ENCODE data around the gene ESPN.

Gene ESPN

DNA sequence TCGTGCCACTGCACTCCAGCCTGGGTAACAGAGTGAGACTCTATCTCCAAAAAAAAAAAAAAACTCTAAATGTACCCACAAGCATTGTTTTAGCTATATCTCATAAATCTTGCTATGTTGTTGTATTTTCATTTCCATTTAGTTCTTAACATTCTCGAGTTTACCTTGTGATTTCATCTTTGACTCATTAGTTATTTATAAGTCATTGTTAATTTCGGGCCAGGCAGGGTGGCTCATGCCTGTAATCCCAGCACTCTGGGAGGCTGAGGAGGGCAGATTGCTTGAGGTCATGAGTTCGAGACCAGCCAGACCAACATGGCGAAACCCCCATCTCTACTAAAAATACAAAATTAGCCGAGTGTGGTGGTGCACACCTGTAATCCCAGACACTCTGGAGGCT, 16.6 kb upstream of the ESPN start:
- no peak for DNase-seq (ENCODE audit: low read depth)

- DNase-seq (ENCODE audit: low read depth), result no peak
Observed at GRCh38 chr1:6409053-6409452, 15.5 kb upstream of the ESPN start.

DNA sequence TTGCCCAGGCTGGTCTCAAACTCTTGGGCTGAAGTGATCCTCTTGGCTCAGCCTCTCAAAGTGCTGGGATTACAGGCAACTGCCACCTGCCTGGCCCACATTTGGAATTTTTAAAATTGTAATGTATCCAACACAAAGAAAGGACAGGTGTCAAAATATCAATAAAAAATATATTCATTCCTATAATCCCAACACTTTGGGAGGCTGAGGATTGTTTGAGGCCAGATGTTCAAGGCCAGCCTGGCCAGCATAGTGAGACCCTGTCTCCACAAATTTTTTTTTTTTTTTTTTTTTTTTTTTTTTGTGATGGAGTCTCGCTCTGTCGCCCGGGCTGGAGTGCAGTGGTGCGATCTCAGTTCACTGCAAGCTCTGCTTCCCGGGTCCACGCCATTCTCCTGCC, 14.8 kb upstream of the ESPN start:
- DNase-seq (ENCODE audit: low read depth), result no peak

- no peak for DNase-seq (ENCODE audit: low read depth)
Observed at GRCh38 chr1:6410248-6410893, 14.2 kb upstream of the ESPN start.

GRCh38 chr1:6412896-6413295, 11.7 kb upstream of the ESPN start:
- no peak for DNase-seq (ENCODE audit: low read depth)

GRCh38 chr1:6414443-6414844, 10.1 kb upstream of the ESPN start:
- DNase-seq (ENCODE audit: low read depth), result no peak

DNA sequence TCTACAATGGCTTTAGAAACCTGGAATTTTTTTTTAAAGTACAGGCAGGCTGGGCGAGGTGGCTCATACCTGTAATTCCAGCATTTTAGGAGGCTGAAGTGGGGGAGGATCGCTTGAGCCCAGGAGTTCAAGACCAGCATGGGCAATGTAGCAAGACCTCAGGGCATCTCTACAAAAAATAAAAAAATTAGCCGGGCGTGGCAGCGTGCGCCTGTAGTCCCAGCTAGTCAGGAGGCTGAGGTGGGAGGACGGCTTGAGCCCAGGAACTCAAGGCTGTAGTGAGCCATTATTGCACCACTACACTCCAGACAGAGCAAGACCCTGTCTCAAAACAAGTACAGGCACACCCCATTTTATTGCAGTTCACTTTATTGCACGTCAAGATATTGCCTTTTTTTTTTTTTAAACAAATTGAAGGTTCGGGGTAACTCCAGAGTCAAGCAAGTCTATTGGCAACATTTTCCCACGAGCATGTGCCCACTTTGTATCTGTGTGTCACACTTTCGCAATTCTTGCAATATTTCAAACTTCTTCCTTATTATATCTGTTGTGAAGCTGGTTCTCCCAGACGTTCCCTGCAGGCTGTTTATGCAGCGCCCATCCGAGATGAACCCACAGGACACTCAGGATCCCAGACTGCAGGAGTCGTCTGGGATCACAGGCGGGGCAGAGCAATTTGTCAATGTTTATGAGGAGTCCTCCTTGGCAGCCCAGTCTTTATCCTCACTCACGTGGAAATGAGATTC, 9.5 kb upstream of the ESPN start:
- no peak for DNase-seq (ENCODE audit: low read depth)

DNA sequence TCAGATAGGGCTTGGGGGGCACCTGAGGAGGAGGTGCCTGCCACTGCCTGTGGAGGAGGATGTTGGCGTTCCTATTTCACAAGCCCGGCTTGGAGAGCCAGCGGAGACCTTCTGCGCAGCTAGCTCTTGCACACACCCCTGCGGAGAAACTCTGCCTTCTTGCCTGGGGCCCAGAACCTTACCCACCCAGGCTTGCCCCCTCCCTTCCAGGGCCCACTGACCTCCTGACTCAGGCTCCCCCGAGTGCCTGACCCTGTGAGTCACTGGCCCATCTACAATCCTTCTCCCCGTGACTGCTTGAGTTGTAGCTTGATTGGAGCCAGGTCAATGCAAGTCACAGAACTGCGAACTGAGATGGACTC, 8.3 kb upstream of the ESPN start:
- DNase-seq (ENCODE audit: low read depth), result no peak

- DNase-seq (ENCODE audit: low read depth), result no peak
Observed at GRCh38 chr1:6416906-6417305, 7.7 kb upstream of the ESPN start.

- no peak for DNase-seq (ENCODE audit: low read depth)
Observed at GRCh38 chr1:6417961-6418667, 6.5 kb upstream of the ESPN start.

GRCh38 chr1:6418668-6419396, 5.7 kb upstream of the ESPN start:
- no peak for DNase-seq (ENCODE audit: low read depth)

- no peak for DNase-seq (ENCODE audit: low read depth)
Observed at GRCh38 chr1:6419397-6419803, 5.2 kb upstream of the ESPN start.

DNA sequence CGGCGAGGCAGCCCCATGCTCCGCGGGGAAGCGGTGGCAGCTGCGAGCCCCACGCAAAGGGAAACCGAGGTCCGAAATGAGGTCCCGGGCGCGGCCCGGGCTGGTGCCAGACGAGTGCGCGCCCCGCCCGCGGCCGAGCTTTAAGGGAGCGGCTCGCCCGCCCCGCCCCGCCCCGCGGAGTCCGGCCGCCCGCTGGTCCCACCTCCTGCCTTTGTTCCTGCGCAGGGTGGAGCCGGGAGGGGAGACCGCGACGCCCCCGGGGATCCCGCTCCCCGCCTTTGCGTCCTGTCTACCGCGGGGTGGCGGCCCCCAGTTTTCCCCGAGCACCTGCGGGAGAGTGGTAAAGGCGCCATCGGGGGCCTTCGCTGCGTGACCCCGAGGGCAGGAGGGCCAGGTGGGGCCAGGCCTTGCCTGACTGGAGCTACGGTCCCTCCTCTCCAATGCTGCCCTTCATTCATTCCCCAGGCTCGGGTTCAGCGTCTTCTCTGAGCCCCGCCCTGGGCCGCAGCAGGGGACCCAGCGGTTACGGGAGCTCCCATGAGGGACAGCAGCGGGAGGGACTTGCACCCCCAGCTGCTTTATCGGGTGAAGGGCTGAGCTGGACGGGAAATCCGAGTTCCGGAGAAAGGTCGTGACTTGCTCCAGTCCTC, 4.6 kb upstream of the ESPN start, which contains the start of gene HES2:
HES2 (minus strand) TSS at position 116 of the 650 bp plus-strand sequence; CDS start at position 17, 99 bp downstream.
- no peak for DNase-seq (ENCODE audit: low read depth)

DNA sequence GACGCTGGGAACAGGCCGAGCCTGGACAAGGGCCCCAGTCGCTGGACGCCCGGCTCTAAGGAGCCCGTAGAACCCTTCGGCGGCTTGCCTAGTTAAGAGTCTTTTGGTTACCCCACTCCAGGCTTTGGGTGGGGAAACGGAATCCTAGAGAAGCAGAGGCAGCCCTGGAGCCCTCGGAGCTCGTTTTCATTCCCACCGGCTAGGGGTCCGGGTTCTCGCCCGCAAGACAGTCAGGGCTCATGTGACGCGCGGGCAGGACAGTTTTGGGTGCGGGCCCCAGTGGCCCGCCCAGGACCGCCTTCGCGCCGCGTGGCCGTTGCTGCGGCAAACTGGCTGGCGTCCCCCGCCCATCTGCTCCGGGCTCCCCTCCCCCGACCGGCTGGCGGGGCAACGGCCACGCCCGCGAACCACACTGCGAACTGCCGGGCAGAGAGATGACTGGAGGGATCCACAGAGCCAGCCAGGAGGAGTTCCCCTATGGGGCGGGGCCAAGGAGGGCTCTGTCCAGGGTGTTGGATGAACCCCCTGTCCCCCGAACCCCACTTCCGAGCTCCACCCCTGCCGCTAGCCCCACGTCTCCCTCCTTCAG, 4.0 kb upstream of the ESPN start:
- DNase-seq (ENCODE audit: low read depth), result no peak

GRCh38 chr1:6421266-6421665, 3.3 kb upstream of the ESPN start:
- no peak for DNase-seq (ENCODE audit: low read depth)

- DNase-seq (ENCODE audit: low read depth), result peak; percentile 29
Observed at GRCh38 chr1:6423321-6423999, 1.1 kb upstream of the ESPN start.

DNA sequence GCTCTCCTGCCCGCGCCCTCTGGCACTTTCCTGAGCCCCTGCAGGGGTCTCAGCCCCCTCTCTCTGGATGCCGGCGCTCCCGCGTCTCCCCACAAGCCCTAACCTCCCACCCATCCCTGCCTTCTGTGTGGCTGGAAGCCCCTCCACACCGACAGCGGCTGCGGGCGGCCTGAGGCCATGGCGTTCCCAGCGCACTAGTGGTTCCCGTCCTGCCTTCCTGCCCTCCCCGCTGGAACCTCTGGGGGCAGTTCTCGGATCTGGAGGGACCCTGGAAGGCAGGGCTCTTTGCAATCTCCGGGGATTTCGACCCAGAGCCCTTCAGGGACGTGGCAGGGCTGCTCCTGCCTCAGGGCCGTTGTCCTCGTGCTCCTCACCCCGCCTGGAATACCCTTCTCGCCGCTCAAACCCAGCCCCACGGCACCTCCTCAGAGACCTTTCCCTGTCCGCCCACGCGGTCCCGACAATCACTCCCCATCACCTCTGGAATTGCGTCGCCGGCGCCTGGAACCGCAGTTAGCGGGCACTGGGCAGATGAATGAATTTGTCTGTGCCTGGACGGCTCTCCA, 493 bp upstream of the ESPN start:
- DNase-seq (ENCODE audit: low read depth), result no peak

GRCh38 chr1:6425658-6426057, 1.1 kb downstream of the ESPN start:
- no peak for DNase-seq (ENCODE audit: low read depth)

DNA sequence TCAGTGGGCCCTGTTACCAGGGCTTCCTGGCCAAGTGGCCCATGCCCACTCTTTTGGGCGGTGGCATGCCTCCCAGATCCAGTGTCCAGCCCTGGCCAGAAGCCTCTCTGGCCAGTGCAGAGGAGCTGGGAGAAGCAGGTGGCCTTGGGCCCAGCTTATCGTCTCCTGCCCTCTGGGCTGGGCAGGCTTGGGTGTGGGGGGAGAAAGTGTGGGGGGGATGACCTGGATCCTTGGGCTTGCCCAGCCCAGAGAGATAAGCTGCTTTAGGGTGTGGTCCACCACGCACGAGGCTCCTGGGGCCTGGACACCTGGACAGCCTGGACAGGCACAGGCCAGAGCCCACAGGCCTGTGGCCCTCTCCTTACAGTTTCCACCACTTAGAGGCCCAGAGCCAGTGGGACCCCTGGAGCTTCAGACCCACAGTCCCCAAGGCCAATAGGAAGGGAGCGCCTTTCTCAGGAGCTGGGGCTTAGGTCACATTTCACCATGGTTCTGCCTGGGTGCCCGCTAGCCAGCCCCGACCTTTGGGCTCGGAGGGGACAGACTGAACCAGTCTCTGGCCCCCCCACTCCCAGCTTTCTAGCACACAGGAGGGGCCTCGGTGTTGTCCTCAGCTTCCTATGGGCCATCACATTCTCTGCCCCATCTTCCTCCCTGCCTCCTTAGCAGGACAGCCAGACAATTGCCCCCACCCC, 1.8 kb downstream of the ESPN start:
- no peak for DNase-seq (ENCODE audit: low read depth)

DNA sequence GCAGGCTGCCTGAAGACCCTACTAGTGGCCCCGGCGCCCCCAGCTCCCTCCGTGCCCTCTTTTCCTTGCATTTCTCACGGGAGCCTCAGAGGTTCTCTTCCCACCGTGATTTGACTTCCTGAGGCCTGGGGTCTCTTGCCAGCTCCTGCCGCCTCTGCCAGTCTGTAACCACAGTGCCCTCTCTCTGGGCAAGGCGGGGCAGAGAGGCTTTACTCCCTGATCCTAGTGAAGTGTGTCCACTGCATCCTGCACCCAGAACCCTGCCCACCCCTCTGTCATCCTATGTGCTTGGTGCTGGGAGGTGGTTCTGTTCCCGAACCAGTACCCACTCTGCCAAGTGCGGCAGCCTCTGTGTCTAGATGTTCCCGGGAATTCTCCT, 2.4 kb downstream of the ESPN start:
- no peak for DNase-seq (ENCODE audit: low read depth)

All from stimulated activated CD8-positive, alpha-beta memory T cell treated with anti-CD3 and anti-CD28 coated beads, Interleukin-15, amount 100 ng/mL, for 24 hours (primary cell).